ENCODE results near the gene CALHM6.
A peak's percentile ranks its signal among the peaks of the same experiment; 100 is the strongest.

CALHM6 gene

DNA sequence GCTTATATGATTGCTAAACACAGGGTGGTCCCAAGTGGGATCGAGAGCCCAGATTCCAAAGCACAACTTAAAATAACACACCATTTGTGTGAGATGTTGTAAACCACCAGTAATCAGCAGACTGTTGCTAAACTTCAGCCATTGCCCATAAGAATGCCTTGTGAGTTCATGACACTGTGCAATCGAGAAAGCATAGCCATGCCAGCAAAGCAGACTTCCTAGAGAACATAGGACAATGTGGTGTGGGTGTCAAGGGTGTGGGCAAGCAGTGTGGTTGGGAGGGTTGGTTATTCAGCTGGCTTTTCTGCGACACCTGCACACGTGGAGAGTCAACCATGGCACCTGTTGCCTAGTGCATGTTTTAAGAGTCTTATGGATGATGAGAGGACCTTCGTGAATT, 16.1 kb upstream of the CALHM6 start:
- DNase-seq (ENCODE audit: low read depth in 2 of 2), result no peak

GRCh38 chr6:116446399-116446798, 14.8 kb upstream of the CALHM6 start:
- DNase-seq (ENCODE audit: low read depth in 2 of 2), result no peak

GRCh38 chr6:116447052-116447451, 14.1 kb upstream of the CALHM6 start:
- no peak for DNase-seq (ENCODE audit: low read depth in 2 of 2)

- DNase-seq (ENCODE audit: low read depth in 2 of 2), result no peak
These were observed 13.6 kb upstream of the CALHM6 start for GRCh38 chr6:116447496-116448011.

DNA sequence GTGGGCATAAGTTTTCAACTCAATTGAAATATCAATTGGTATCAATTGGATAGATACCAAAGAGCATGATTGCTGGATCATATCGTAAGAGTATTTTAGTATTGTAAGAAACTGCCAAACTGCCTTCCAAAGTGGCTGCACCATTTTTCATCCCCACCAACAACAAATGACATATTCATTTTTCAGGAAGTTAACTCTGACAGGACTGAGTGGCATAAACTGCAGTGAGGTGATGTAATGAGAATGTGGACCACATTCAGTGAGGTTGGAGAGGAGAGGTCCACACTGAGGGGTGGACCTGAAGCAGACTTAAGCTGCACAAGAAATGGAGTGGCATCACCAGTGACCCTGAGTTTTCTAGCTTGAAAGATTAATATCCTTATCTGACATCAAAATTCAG, 11.6 kb upstream of the CALHM6 start:
- DNase-seq (ENCODE audit: low read depth in 2 of 2), result no peak

GRCh38 chr6:116450185-116450710, 10.9 kb upstream of the CALHM6 start:
- no peak for DNase-seq (ENCODE audit: low read depth in 2 of 2)

- DNase-seq (ENCODE audit: low read depth in 2 of 2), result no peak
These were observed 10.1 kb upstream of the CALHM6 start for GRCh38 chr6:116450769-116451740.

GRCh38 chr6:116451916-116452315, 9.3 kb upstream of the CALHM6 start:
- no peak for DNase-seq (ENCODE audit: low read depth in 2 of 2)

GRCh38 chr6:116452531-116452930, 8.6 kb upstream of the CALHM6 start:
- DNase-seq (ENCODE audit: low read depth in 2 of 2), result no peak

- DNase-seq (ENCODE audit: low read depth in 2 of 2), result no peak
These were observed 5.1 kb upstream of the CALHM6 start for GRCh38 chr6:116456106-116456505.

- no peak for DNase-seq (ENCODE audit: low read depth in 2 of 2)
These were observed 4.2 kb upstream of the CALHM6 start for GRCh38 chr6:116456927-116457326.

DNA sequence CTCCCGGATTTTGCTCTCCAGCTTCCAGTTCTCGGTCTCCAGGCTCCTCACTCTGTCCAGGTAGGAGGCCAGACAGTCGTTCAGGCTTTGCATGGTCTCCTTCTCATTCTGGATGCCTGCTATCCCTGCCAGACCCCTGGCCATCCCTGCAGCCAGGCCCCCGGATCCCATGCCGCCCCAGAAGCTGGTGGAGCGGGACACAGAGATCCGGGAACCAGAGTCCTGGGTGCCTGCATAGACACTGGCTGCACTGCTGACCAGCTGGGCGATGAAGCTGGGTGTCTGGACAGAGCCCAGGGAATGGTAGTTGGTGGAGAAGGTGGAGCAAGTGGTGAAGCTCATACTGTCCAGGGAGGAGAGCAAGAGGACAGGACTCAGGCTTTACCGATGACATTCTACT, 2.9 kb upstream of the CALHM6 start:
- DNase-seq (ENCODE audit: low read depth in 2 of 2), result no peak

GRCh38 chr6:116459927-116460326, 1.2 kb upstream of the CALHM6 start:
- DNase-seq (ENCODE audit: low read depth in 2 of 2), result no peak

DNA sequence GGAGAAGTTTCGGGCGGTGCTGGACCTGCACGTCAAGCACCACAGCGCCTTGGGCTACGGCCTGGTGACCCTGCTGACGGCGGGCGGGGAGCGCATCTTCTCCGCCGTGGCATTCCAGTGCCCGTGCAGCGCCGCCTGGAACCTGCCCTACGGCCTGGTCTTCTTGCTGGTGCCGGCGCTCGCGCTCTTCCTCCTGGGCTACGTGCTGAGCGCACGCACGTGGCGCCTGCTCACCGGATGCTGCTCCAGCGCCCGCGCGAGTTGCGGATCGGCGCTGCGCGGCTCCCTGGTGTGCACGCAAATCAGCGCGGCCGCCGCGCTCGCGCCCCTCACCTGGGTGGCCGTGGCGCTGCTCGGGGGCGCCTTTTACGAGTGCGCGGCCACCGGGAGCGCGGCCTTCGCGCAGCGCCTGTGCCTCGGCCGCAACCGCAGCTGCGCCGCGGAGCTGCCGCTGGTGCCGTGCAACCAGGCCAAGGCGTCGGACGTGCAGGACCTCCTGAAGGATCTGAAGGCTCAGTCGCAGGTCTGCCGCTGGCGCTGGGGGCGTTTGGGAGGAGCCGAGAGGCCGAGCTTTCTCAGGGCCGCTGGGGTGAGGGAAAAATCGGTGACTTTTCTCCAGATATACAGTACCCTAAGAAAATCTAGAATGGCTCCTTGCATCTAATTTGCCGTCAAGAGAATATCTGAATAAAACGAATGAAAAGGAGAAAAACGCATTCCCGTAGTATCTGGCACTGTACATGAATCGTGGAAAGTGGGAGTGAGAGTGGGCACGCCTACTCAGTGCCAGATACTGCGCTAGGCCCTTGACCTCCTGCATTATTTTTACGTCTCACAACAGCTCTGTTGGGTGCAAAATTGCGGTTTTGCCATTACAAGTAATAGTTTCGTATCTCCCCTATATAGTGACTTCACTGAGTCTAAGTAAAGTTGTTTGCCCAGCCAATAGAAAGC, 1.0 kb downstream of the CALHM6 start:
- DNase-seq (ENCODE audit: low read depth in 2 of 2), result peak in 1 of 2 donors; percentile 53

DNA sequence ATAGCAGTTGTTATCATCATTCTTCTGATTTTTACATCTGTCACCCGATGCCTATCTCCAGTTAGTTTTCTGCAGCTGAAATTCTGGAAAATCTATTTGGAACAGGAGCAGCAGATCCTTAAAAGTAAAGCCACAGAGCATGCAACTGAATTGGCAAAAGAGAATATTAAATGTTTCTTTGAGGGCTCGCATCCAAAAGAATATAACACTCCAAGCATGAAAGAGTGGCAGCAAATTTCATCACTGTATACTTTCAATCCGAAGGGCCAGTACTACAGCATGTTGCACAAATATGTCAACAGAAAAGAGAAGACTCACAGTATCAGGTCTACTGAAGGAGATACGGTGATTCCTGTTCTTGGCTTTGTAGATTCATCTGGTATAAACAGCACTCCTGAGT, 2.1 kb downstream of the CALHM6 start:
- no peak for DNase-seq (ENCODE audit: low read depth in 2 of 2)

- DNase-seq (ENCODE audit: low read depth in 2 of 2), result no peak
These were observed 4.1 kb downstream of the CALHM6 start for GRCh38 chr6:116465246-116465645.

DNA sequence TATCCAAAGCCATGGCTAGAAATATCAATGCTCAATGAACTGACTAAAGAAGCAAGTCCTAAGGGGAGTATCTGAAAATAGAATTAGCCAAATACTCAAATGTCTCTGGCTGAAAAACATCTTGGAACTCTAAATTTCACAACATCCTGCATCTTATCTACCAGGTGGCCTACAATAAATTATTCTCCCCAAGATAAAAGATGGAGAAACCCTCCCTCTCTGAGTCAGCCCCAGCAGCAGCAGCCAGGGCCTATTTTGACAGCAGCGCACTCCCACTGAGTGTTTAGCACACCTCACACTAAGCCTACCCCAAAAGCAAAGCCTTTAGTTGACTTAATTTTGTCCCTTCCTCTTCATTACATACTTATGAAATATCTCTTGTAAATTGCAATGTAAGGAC, 5.9 kb downstream of the CALHM6 start:
- no peak for DNase-seq (ENCODE audit: low read depth in 2 of 2)

DNA sequence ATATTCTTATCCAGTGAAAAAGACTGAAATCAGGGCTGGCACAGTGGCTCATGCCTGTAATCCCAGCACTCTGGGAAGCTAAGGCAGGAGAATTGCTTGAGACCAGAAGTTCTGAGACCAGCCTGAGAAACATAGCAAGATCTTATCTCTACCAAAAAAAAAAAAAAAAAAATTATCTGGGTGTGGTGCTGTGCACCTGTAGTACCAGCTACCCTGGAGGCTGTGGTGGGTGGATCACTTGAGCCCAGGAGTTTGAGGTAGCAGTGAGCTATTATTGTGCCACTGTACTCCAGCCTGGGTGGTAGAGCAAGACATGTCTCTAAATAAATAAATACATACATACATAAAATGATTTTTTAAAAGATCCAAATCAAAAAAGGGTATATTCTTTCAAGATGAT, 6.3 kb downstream of the CALHM6 start:
- DNase-seq (ENCODE audit: low read depth in 2 of 2), result no peak

- no peak for DNase-seq (ENCODE audit: low read depth in 2 of 2)
These were observed 7.1 kb downstream of the CALHM6 start for GRCh38 chr6:116468293-116468692.

GRCh38 chr6:116471531-116471930, 10.4 kb downstream of the CALHM6 start:
- no peak for DNase-seq (ENCODE audit: low read depth in 2 of 2)

- DNase-seq (ENCODE audit: low read depth in 2 of 2), result no peak
These were observed 11.5 kb downstream of the CALHM6 start for GRCh38 chr6:116472706-116473105.

GRCh38 chr6:116475141-116475540, 14.0 kb downstream of the CALHM6 start:
- DNase-seq (ENCODE audit: low read depth in 2 of 2), result no peak

All from stimulated activated CD8-positive, alpha-beta memory T cell treated with anti-CD3 and anti-CD28 coated beads, Interleukin-7, amount 100 ng/mL, for 4 hours (primary cell).